IMR-90 (cell line): ENCODE data around the gene EFHC2. TPM values are rescaled to one million over a fixed set of nuclear protein-coding genes. Genes with fewer than 3 reads are reported as not detected.

ENCODE experiments used
- ATAC-seq: fragments of 200-7000 bp; cut with Tn5 transposase; 2 replicates; pipeline ENCODE4 v1.9.1; 2020; ENCODE audit warnings: low read depth, mild to moderate bottlenecking, moderate library complexity
- BruUV-seq: library from RNA; stranded (reverse); fragments of 400-500 nt; replicated peaks from 2 replicates; lab custom pipeline; 2021; lab: Mats Ljungman, UMichigan
- CTCF ChIA-PET: fragments of 300-600 bp; formaldehyde crosslinking; extraction: SDS; loops from one replicate; lab custom pipeline; 2021; ENCODE audit warnings: antibody characterized with exemption; lab: Yijun Ruan, JAX
- POLR2A ChIA-PET: fragments of 300-600 bp; sonication (Branson Sonifier 250); formaldehyde crosslinking; loops from one replicate; lab custom pipeline; 2022; ENCODE audit warnings: antibody characterized with exemption; ENCODE audit not compliant: unreplicated experiment; lab: Charles Lee
- DNase-seq: peaks from one replicate; pipeline ENCODE4 v3.0.0; 2013
- H2AFZ ChIP-seq: replicated peaks from 2 replicates; pipeline ENCODE3; 2013; ENCODE audit warnings: low read length, mild to moderate bottlenecking; ENCODE audit not compliant: poor library complexity
- H2AK5ac ChIP-seq: 2 replicates; pipeline ENCODE4 v1.6.1; 2013; ENCODE audit warnings: low read depth, low read length, inconsistent platforms
- H2AK9ac ChIP-seq: replicated peaks from 2 replicates; pipeline ENCODE3; 2013; ENCODE audit warnings: mild to moderate bottlenecking, low read depth, low read length, moderate library complexity; ENCODE audit not compliant: poor library complexity
- H2BK120ac ChIP-seq: 2 replicates; pipeline ENCODE4 v1.6.1; 2013; ENCODE audit warnings: low read depth, low read length, inconsistent platforms
- H2BK15ac ChIP-seq: 3 replicates; pipeline ENCODE4 v1.6.1; 2013; ENCODE audit warnings: low read depth, low read length, inconsistent platforms
- H2BK20ac ChIP-seq: 2 replicates; pipeline ENCODE4 v1.6.1; 2013; ENCODE audit warnings: low read depth, mild to moderate bottlenecking, inconsistent platforms, low read length, moderate library complexity
- H2BK5ac ChIP-seq: 2 replicates; pipeline ENCODE4 v1.6.1; 2013; ENCODE audit warnings: mild to moderate bottlenecking, low read depth, low read length, inconsistent platforms; ENCODE audit not compliant: poor library complexity, severe bottlenecking
- H3K14ac ChIP-seq: replicated peaks from 2 replicates; pipeline ENCODE4 v1.6.1; 2013; ENCODE audit warnings: low read depth, low read length, inconsistent platforms
- H3K18ac ChIP-seq: 2 replicates; pipeline ENCODE4 v1.6.1; 2013; ENCODE audit warnings: low read depth, low read length, control low read depth
- H3K23ac ChIP-seq: 2 replicates; pipeline ENCODE4 v1.6.1; 2013; ENCODE audit warnings: low read depth, low read length, inconsistent platforms
- H3K27ac ChIP-seq: 2 replicates; pipeline ENCODE4 v1.5.1; 2013; ENCODE audit warnings: mild to moderate bottlenecking, control low read depth, low read length; ENCODE audit not compliant: insufficient read depth
- H3K27me3 ChIP-seq: 2 replicates; pipeline ENCODE4 v1.6.1; 2013; ENCODE audit warnings: low read length; ENCODE audit not compliant: control insufficient read depth, insufficient read depth
- H3K36me3 ChIP-seq: 2 replicates; pipeline ENCODE4 v1.6.1; 2013; ENCODE audit warnings: low read length, mixed read lengths; ENCODE audit not compliant: control insufficient read depth, insufficient read depth
- H3K4ac ChIP-seq: 2 replicates; pipeline ENCODE4 v1.6.1; 2013; ENCODE audit warnings: low read depth, low read length, inconsistent platforms
- H3K4me1 ChIP-seq: 2 replicates; pipeline ENCODE4 v1.6.1; 2013; ENCODE audit warnings: low read length, mixed read lengths; ENCODE audit not compliant: control insufficient read depth, insufficient read depth
- H3K4me2 ChIP-seq: 2 replicates; pipeline ENCODE4 v1.6.1; 2013; ENCODE audit warnings: low read depth, mild to moderate bottlenecking, control low read depth, low read length, moderate library complexity
- H3K4me3 ChIP-seq: 2 replicates; pipeline ENCODE4 v1.5.1; 2013; ENCODE audit warnings: low read depth, mild to moderate bottlenecking, control low read depth, low read length, moderate library complexity; ENCODE audit not compliant: insufficient read depth
- H3K56ac ChIP-seq: 2 replicates; pipeline ENCODE4 v1.6.1; 2013; ENCODE audit warnings: low read length, inconsistent platforms; ENCODE audit not compliant: insufficient read depth; ENCODE audit errors: extremely low read depth
- H3K79me1 ChIP-seq, 2 experiments: 2 replicates each; pipeline ENCODE4 v1.6.1; 2013; ENCODE audit warnings: low read length in 2 of 2, inconsistent platforms in 1 of 2, low read depth in 1 of 2
- H3K9ac ChIP-seq: 2 replicates; pipeline ENCODE4 v1.6.1; 2013; ENCODE audit warnings: low read depth, low read length, control low read depth
- H3K9me1 ChIP-seq: 2 replicates; pipeline ENCODE4 v1.6.1; 2013; ENCODE audit warnings: low read length, inconsistent platforms; ENCODE audit not compliant: insufficient read depth
- H3K9me3 ChIP-seq: 2 replicates; pipeline ENCODE4 v1.6.1; 2013; ENCODE audit warnings: low read length; ENCODE audit not compliant: control insufficient read depth, insufficient read depth
- H4K20me1 ChIP-seq: 2 replicates; pipeline ENCODE4 v1.6.1; 2013; ENCODE audit warnings: low read length, inconsistent platforms; ENCODE audit not compliant: insufficient read depth
- H4K5ac ChIP-seq: 2 replicates; pipeline ENCODE4 v1.6.1; 2013; ENCODE audit warnings: mild to moderate bottlenecking, low read depth, low read length, control low read depth
- H4K8ac ChIP-seq, 2 experiments: 2 replicates each; pipeline ENCODE4 v1.6.1; 2013; ENCODE audit warnings: low read depth in 2 of 2, low read length in 2 of 2, control low read depth in 1 of 2, inconsistent platforms in 1 of 2
- H4K91ac ChIP-seq: 2 replicates; pipeline ENCODE4 v1.6.1; 2013; ENCODE audit warnings: low read depth, low read length, inconsistent platforms; ENCODE audit not compliant: insufficient read depth
- BHLHE40 ChIP-seq: fragments of 150-350 bp; IDR thresholded peaks from 2 replicates; pipeline ENCODE4 v1.6.1; 2016; ENCODE audit warnings: mild to moderate bottlenecking, low read depth, low read length
- CEBPB ChIP-seq: IDR thresholded peaks from 2 replicates; pipeline ENCODE4 v1.6.1; 2012; ENCODE audit warnings: low read depth, low read length, improper control_type of control experiment
- CHD1 ChIP-seq: IDR thresholded peaks from 2 replicates; pipeline ENCODE4 v1.6.1; 2012; ENCODE audit warnings: low read depth, low read length, improper control_type of control experiment
- CTCF ChIP-seq: conservative IDR thresholded peaks from 2 replicates; pipeline ENCODE4 v1.5.1; 2012; ENCODE audit warnings: mild to moderate bottlenecking, low read depth, low read length, improper control_type of control experiment
- FOS ChIP-seq: fragments of 150-350 bp; IDR thresholded peaks from 2 replicates; pipeline ENCODE4 v1.6.1; 2016; ENCODE audit warnings: low read depth, low read length
- MAZ ChIP-seq: IDR thresholded peaks from 2 replicates; pipeline ENCODE4 v1.6.1; 2012; ENCODE audit warnings: low read depth, mild to moderate bottlenecking, low read length, improper control_type of control experiment, moderate library complexity, borderline replicate concordance
- MXI1 ChIP-seq: IDR thresholded peaks from 2 replicates; pipeline ENCODE4 v1.6.1; 2012; ENCODE audit warnings: low read depth, mild to moderate bottlenecking, low read length, moderate library complexity, borderline replicate concordance
- NFE2L2 ChIP-seq: fragments of 150-350 bp; IDR thresholded peaks from 2 replicates; pipeline ENCODE4 v1.6.1; 2016; ENCODE audit warnings: low read depth, mild to moderate bottlenecking, low read length
- POLR2A ChIP-seq: IDR thresholded peaks from 2 replicates; pipeline ENCODE4 v1.6.1; 2012; ENCODE audit warnings: mild to moderate bottlenecking, low read depth, low read length
- RAD21 ChIP-seq: IDR thresholded peaks from 2 replicates; pipeline ENCODE4 v1.6.1; 2012; ENCODE audit warnings: low read length, improper control_type of control experiment
- RCOR1 ChIP-seq: IDR thresholded peaks from 2 replicates; pipeline ENCODE4 v1.6.1; 2012; ENCODE audit warnings: mild to moderate bottlenecking, low read length, improper control_type of control experiment; ENCODE audit not compliant: insufficient replicate concordance
- RFX5 ChIP-seq: IDR thresholded peaks from 2 replicates; pipeline ENCODE4 v1.8.0; 2012; ENCODE audit warnings: low read depth, mild to moderate bottlenecking, low read length, moderate library complexity
- SMC3 ChIP-seq: fragments of 150-350 bp; IDR thresholded peaks from 2 replicates; pipeline ENCODE4 v1.6.1; 2016; ENCODE audit warnings: low read depth, mild to moderate bottlenecking, antibody characterized with exemption, low read length, moderate library complexity
- USF2 ChIP-seq: fragments of 150-350 bp; IDR thresholded peaks from 2 replicates; pipeline ENCODE4 v1.6.1; 2017; ENCODE audit warnings: mild to moderate bottlenecking, antibody characterized with exemption, low read length, low read depth
- dilution Hi-C: fragments of 300-500 bp; cut with HindIII; formaldehyde crosslinking; loops from one replicate; pipeline ENCODE4 v1.14.3; 2018; ENCODE audit warnings: low sequenced_read_pairs; ENCODE audit not compliant: unreplicated experiment
- in situ Hi-C: fragments of 300-500 bp; cut with MboI; formaldehyde crosslinking; loops from 3 replicates; pipeline ENCODE4 v1.14.3; 2019; ENCODE audit warnings: low sequenced_read_pairs, inconsistent platforms, mixed read lengths
- intact Hi-C: fragments of 100-400 bp; cut with micrococcal nuclease; formaldehyde crosslinking; loops from 2 replicates; pipeline ENCODE4 v1.10.0; 2022
- polyA plus RNA-seq, 3 experiments: library from polyadenylated mRNA; depleted of rRNA; stranded (reverse); fragments of >200 nt; gene quantifications; 2 replicates each; pipeline ENCODE4 v1.2.3, GENCODE V29; 2012; ENCODE audit warnings: low replicate concordance in 1 of 3
- total RNA-seq: library from RNA; depleted of rRNA; stranded (reverse); fragments of >200 nt; gene quantifications from 2 replicates; pipeline ENCODE4 v1.2.3, GENCODE V29; 2012
- TF ChIP-seq, protein P1 (sequence below): fragments of 150-350 bp; IDR thresholded peaks from 2 replicates; pipeline ENCODE4 v1.6.1; 2016; ENCODE audit warnings: low read depth, mild to moderate bottlenecking, low read length, moderate library complexity, borderline replicate concordance

Gene EFHC2
- total and polyA plus RNA-seq, 2 of the 4 experiments (the other 2 are of a cell fraction) = 0.18 to 0.24 TPM

- no peak overlapping the region for H3K18ac ChIP-seq
- H3K4me1 ChIP-seq = no peaks in the 10 kb centered on the region
- intact Hi-C loops = no loop called here
- no peak overlapping the region for H3K14ac ChIP-seq
- no peak overlapping the region for H3K9ac ChIP-seq
- H2AFZ ChIP-seq = no peak overlapping the region
- no peaks in the 10 kb centered on the region for H3K36me3 ChIP-seq
- ChIA-PET CTCF (no interaction called here), POLR2A (no interaction called here)
- dilution Hi-C loops = no loop called here
- BruUV-seq = no TSS peak
- no peak for DNase-seq
- TF ChIP-seq FOS (no peak), POLR2A (no peak), CEBPB (no peak), RCOR1 (no peak), NFE2L2 (no peak), USF2 (no peak), MAZ (no peak), CTCF (no peak), SMC3 (no peak), RAD21 (no peak), MXI1 (no peak), BHLHE40 (no peak), CHD1 (no peak), RFX5 (no peak)
- TF ChIP-seq, protein P1, sequence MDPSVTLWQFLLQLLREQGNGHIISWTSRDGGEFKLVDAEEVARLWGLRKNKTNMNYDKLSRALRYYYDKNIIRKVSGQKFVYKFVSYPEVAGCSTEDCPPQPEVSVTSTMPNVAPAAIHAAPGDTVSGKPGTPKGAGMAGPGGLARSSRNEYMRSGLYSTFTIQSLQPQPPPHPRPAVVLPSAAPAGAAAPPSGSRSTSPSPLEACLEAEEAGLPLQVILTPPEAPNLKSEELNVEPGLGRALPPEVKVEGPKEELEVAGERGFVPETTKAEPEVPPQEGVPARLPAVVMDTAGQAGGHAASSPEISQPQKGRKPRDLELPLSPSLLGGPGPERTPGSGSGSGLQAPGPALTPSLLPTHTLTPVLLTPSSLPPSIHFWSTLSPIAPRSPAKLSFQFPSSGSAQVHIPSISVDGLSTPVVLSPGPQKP = no peak
- no peak overlapping the region for H4K8ac ChIP-seq
- no peak overlapping the region for H2BK15ac ChIP-seq
- no peak overlapping the region for H3K56ac ChIP-seq
- ATAC-seq = no peak
- no peaks in the 10 kb centered on the region for H3K79me1 ChIP-seq
- no peaks in the 10 kb centered on the region for H4K20me1 ChIP-seq
- H4K5ac ChIP-seq = no peak overlapping the region
- no peak overlapping the region for H3K4me2 ChIP-seq
- H2BK120ac ChIP-seq = no peak overlapping the region
- no peak overlapping the region for H3K4ac ChIP-seq
- H2BK20ac ChIP-seq = no peak overlapping the region
- H4K91ac ChIP-seq = no peak overlapping the region
- H3K27me3 ChIP-seq = peaks cover 7% of the 10 kb centered on the region
- H3K4me3 ChIP-seq = no peak overlapping the region
- no peaks in the 10 kb centered on the region for H3K9me3 ChIP-seq
- no peak overlapping the region for H2AK5ac ChIP-seq
- H3K27ac ChIP-seq = no peak overlapping the region
- H2BK5ac ChIP-seq = no peak overlapping the region
- no peaks in the 10 kb centered on the region for H3K9me1 ChIP-seq
- H3K23ac ChIP-seq = no peak overlapping the region
- in situ Hi-C loops = no loop called here
- H2AK9ac ChIP-seq = no peak overlapping the region
These were observed 109.4 kb downstream of the EFHC2 start for GRCh38 chrX:44234116-44234515.
